HepG2 (cell line): ENCODE results near the gene SEC14L2. TPM values are rescaled to one million over a fixed set of nuclear protein-coding genes. Genes with fewer than 3 reads are reported as not detected.

Experiments used
- ATF2 ChIP-seq: sonication (generic); formaldehyde crosslinking; IDR thresholded peaks from 2 replicates; pipeline ENCODE4 v1.4.0; 2020; ENCODE audit warnings: missing genetic modification reagents
- CEBPZ ChIP-seq: IDR thresholded peaks from 2 replicates; pipeline ENCODE4 v1.6.1; 2012; ENCODE audit warnings: low read length, improper control_type of control experiment
- ELK4 ChIP-seq: sonication (generic); formaldehyde crosslinking; IDR thresholded peaks from 2 replicates; pipeline ENCODE4 v1.9.0; 2021; ENCODE audit warnings: missing genetic modification reagents, borderline replicate concordance
- FOSL2 ChIP-seq: sonication (generic); formaldehyde crosslinking; IDR thresholded peaks from 2 replicates; pipeline ENCODE4 v1.4.0; 2020; ENCODE audit warnings: missing genetic modification reagents
- HDAC6 ChIP-seq: fragments of 200-600 bp; sonication (generic); IDR thresholded peaks from 2 replicates; pipeline ENCODE4 v1.7.0; 2017; ENCODE audit warnings: mild to moderate bottlenecking, antibody characterized with exemption, low read length, low read depth
- ZFX ChIP-seq: sonication (generic); formaldehyde crosslinking; IDR thresholded peaks from 2 replicates; pipeline ENCODE4 v1.4.0; 2020; ENCODE audit warnings: mild to moderate bottlenecking, low read depth, missing genetic modification reagents, moderate library complexity
- ZNF281 ChIP-seq: sonication (generic); formaldehyde crosslinking; IDR thresholded peaks from 2 replicates; pipeline ENCODE4 v1.4.0; 2020; ENCODE audit warnings: missing genetic modification reagents, borderline replicate concordance
- ZNF362 ChIP-seq: sonication (generic); formaldehyde crosslinking; IDR thresholded peaks from 2 replicates; pipeline ENCODE4 v1.4.0; 2020; ENCODE audit warnings: missing genetic modification reagents, mild to moderate bottlenecking, borderline replicate concordance
- ZNF639 ChIP-seq: conservative IDR thresholded peaks from 2 replicates; pipeline ENCODE4 v1.6.1; 2018; ENCODE audit warnings: missing genetic modification reagents
- ZSCAN12 ChIP-seq: sonication (generic); formaldehyde crosslinking; IDR thresholded peaks from 2 replicates; pipeline ENCODE4 v1.9.0; 2021; ENCODE audit warnings: mild to moderate bottlenecking, missing genetic modification reagents
- polyA plus RNA-seq, 8 experiments: library from polyadenylated mRNA; depleted of rRNA in 3 of 8; stranded (reverse) in 7 of 8; unstranded in 1 of 8; fragments of >200 nt; fragmentation: Illumina TruSeq in 4 of 8; extraction: Trizol in 4 of 8; gene quantifications; 2 replicates each; pipeline versions ENCODE4 v1.2.1 to v1.2.3, GENCODE V29; 2011 to 2016; ENCODE audit warnings: low read depth in 4 of 8, missing spikeins in 1 of 8, mixed read lengths in 1 of 8; ENCODE audit not compliant: insufficient read depth in 1 of 8
- total RNA-seq, 5 experiments: library from RNA; depleted of rRNA; stranded (reverse); fragments of >200 nt; fragmentation: Illumina TruSeq; extraction: Trizol; gene quantifications; 2 replicates each; pipeline ENCODE4 v1.2.3, GENCODE V29; 2016; ENCODE audit warnings: low read depth in 1 of 5

Gene SEC14L2
- total and polyA plus RNA-seq, 2 of the 13 experiments (the other 11 are each of a cell fraction or from before 2014, with no cell fraction given), result 4.1 to 5.1 TPM

GRCh38 chr22:30356449-30357235, 40.2 kb upstream of the SEC14L2 start, which contains the start of the genes CCDC157 and SF3A1 (continued):
- TF ChIP-seq CEBPZ, result no peak
- TF ChIP-seq ZNF281, result no peak
- no peak for TF ChIP-seq ZSCAN12 (CRISPR knock-in tag)
- TF ChIP-seq ELK4 (CRISPR knock-in tag), result 0 out of 2 replicates have a peak, but pooled peaks have one; percentile 15
- TF ChIP-seq ZFX, result peak; percentile 100
- TF ChIP-seq FOSL2 (CRISPR knock-in tag), result peak; percentile 21
- peak; percentile 56; the same call in 1 of the 2 replicates for TF ChIP-seq ATF2
- TF ChIP-seq HDAC6, result no peak
- TF ChIP-seq ZNF362, result no peak
- 0 out of 2 replicates have a peak, but pooled peaks have one; percentile 61 for TF ChIP-seq ZNF639
